Islet of Langerhans (tissue), 1 donor: ENCODE results near the gene TFAM.

Experiments
- FAIRE-seq: peaks from one replicate; lab custom pipeline; 2011; peaks lifted over from hg19 to GRCh38; lab: Jason Lieb, UNC

TFAM gene

GRCh38 chr10:58433571-58433970, 48.4 kb downstream of the TFAM start:
- no peak for FAIRE-seq

DNA sequence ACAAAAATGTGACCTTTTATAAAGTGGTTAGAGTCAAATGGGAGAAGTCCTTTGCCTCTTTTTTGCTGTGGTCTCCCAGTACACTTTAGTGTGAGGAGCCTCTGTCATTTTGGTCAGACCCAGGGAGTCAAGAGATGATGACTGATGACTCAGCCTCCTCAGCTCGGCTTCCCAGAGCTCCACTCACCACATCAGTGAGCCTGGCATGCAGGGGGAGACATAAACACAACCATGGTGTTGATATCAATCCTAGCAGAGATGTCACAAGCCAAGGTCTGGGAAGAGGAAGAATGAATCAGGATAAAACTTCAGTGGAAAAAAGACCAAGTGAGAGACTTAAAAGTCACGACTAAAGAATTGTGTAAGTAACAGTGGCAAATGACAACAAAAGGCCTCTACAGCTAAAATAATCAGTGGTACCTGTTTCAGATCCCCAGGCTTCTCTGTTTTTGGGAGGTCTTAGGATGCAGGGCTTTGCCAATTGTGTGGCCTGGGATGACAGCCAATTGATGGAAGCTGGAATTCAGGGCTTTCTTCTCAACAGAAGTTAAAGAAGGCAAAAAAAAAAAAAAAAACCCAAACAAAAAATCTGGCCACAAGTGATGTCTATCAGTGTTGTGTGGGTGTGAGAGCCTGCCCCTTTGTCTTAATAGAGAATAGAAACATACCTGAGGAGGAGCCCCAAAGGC, 50.2 kb downstream of the TFAM start:
- FAIRE-seq = no peak

DNA sequence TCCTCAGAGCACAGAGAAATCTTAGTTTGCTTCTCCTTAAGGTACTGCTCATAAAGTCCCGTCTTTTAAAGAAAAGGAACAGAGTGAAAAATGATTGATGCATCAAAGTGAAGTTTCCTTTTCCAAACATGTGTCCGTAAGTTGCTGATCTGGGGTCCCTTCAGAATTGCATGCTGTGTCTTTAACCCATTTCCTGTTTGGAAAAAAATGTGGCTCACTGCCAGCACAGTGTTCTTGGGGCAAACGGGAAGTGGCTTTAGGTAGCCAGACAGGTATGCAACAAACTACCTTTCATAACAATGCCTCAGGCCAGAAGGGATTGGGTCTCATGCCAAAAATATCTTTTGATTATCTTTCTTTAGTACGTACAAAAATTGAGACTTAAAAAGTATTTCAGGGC, 50.9 kb downstream of the TFAM start:
- no peak for FAIRE-seq

GRCh38 chr10:58438340-58438871, 53.2 kb downstream of the TFAM start:
- FAIRE-seq = no peak

- no peak for FAIRE-seq
Observed at GRCh38 chr10:58438986-58439385, 53.8 kb downstream of the TFAM start.

DNA sequence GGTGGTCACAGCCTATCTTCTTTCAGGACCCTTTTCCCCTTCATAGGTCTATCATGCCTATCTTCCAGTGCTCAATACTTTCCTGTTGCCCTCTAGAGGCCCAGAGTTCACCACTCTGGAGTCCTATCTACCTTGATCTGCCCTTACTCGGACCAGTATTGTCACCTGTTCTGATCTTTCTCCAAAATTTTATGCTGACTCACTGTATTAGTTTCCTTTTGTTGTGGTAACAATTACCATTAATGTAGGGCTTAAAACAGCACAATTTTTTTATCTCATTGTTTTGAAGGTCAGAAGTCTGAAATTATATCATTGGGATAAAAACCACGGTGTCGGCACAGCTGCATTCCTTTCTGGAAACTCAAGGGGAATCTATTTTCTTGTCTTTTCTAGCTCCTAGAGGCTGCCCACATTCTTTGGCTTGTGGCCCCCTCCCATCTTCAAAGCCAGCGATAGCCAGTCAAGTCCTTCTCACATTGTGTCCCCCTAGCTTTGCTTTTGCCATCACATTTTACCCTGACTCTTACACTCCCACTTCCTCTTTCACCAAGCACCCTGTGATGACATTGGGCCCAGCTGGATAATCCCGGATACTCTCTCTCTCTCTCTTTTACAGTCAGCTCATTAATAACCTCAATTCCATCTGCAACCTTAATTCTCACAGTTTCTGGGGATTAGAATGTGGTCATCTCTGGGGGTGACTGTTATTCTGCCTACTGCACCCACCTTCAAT, 54.6 kb downstream of the TFAM start:
- FAIRE-seq = no peak

DNA sequence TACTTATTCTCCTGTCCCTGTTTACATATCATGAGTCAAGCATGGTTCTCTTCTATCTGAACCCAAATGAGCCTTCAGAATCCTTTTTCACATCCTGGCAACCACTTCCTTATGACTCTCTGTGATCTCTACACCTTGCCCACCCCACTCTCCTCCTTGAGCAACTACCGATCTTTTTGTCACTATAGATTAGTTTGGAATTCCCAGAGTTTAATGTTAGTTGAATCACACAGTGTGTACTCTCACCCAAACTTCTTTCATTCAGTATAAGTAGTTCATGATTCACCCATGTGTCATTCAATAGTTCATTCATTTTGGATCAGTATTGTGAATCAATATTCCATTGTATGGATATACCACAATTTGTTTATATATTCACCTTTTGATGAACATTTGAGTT, 55.3 kb downstream of the TFAM start:
- no peak for FAIRE-seq

GRCh38 chr10:58444321-58444720, 59.1 kb downstream of the TFAM start:
- FAIRE-seq = no peak

DNA sequence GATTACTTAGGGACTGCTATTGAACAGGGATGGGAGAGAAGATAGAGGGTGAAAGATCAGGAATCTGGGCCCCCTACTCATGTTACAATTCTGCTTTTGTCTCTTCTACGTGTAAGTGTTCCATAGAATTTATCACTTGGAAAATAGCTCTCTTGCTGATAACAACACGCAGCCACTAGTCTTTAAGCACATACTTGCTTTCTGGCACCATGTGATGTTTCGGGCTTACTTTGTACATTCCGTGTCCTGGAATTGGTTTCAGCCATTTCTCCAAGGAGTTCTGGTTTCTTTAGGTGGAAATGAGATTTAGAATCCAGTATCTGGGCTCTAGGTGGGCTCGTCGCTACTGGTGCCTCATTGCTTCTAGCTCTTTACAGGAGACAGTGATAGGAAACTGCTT, 59.7 kb downstream of the TFAM start:
- no peak for FAIRE-seq

- no peak for FAIRE-seq
Observed at GRCh38 chr10:58448121-58448935, 63.1 kb downstream of the TFAM start.
